ENCODE results near the gene PIGL.
A peak's percentile ranks its signal among the peaks of the same experiment; 100 is the strongest.

PIGL gene

GRCh38 chr17:16353317-16354174, 136.5 kb downstream of the PIGL start, which contains the start of gene CENPV:
Gene CENPV (minus strand): TSS chr17:16353469. CDS start chr17:16353436, 33 bp downstream.
- DNase-seq (ENCODE audit: low spot score), result peak; percentile 58

- DNase-seq (ENCODE audit: low spot score), result no peak
Measured at GRCh38 chr17:16354585-16354984, 137.6 kb downstream of the PIGL start.

GRCh38 chr17:16358394-16358793, 141.4 kb downstream of the PIGL start:
- no peak for DNase-seq (ENCODE audit: low spot score)

GRCh38 chr17:16361874-16362273, 144.9 kb downstream of the PIGL start:
- no peak for DNase-seq (ENCODE audit: low spot score)

GRCh38 chr17:16363749-16364536, 146.9 kb downstream of the PIGL start:
- DNase-seq (ENCODE audit: low spot score), result peak; percentile 87

- DNase-seq (ENCODE audit: low spot score), result no peak
Measured at GRCh38 chr17:16364625-16365024, 147.6 kb downstream of the PIGL start.

GRCh38 chr17:16371742-16372141, 154.7 kb downstream of the PIGL start:
- DNase-seq (ENCODE audit: low spot score), result no peak

- DNase-seq (ENCODE audit: low spot score), result no peak
Measured at GRCh38 chr17:16374146-16374938, 157.3 kb downstream of the PIGL start.
